Esophagus (tissue), 2 donors: ENCODE measurements around the gene EMID1. TPM values are rescaled to one million over a fixed set of nuclear protein-coding genes. Genes with fewer than 3 reads are reported as not detected.

Source experiments
- H3K27ac ChIP-seq, 2 donors: one replicate each; pipeline ENCODE4 v1.5.1; 2013; ENCODE audit warnings: low read depth in 2 of 2, mild to moderate bottlenecking in 2 of 2, inconsistent platforms in 1 of 2, low read length in 1 of 2, moderate library complexity in 1 of 2
- H3K27me3 ChIP-seq, 2 donors: one replicate each; pipeline ENCODE4 v1.6.1; 2013; ENCODE audit warnings: low read length in 2 of 2, control low read depth in 1 of 2, mild to moderate bottlenecking in 1 of 2; ENCODE audit not compliant: insufficient read depth in 2 of 2, control insufficient read depth in 1 of 2
- H3K36me3 ChIP-seq, 2 donors: one replicate each; pipeline ENCODE4 v1.6.1; 2013; ENCODE audit warnings: low read length in 1 of 2; ENCODE audit not compliant: control insufficient read depth in 2 of 2, insufficient read depth in 2 of 2
- H3K4me1 ChIP-seq, 2 donors: one replicate each; pipeline ENCODE4 v1.6.1; 2013; ENCODE audit warnings: low read length in 1 of 2; ENCODE audit not compliant: control insufficient read depth in 2 of 2, insufficient read depth in 2 of 2
- H3K4me3 ChIP-seq, 2 donors: one replicate each; pipeline ENCODE4 v1.5.1; 2013; ENCODE audit warnings: low read length in 2 of 2, mild to moderate bottlenecking in 2 of 2, low read depth in 1 of 2, moderate library complexity in 1 of 2
- H3K9me3 ChIP-seq, 2 donors: one replicate each; pipeline ENCODE4 v1.6.1; 2013; ENCODE audit warnings: mild to moderate bottlenecking in 2 of 2, low read depth in 1 of 2, low read length in 1 of 2, moderate library complexity in 1 of 2; ENCODE audit not compliant: control insufficient read depth in 2 of 2, insufficient read depth in 1 of 2
- WGBS, 2 donors: extraction: QIAGEN DNeasy Blood & Tissue Kit; methylation state at CpG; one replicate each; pipeline ENCODE4 v1.1.7; 2013; 5-methylcytosine and 5-hydroxymethylcytosine counted together
- polyA plus RNA-seq, 2 donors: library from polyadenylated mRNA; stranded (reverse); fragments of 200-250 nt; gene quantifications; one replicate each; pipeline ENCODE4 v1.2.3, GENCODE V29; 2013
- donor health status: healthy with polysubstance abuse.
- donor health status: Bipolar disorder and iron deficiency.

EMID1 gene
- polyA plus RNA-seq, 2 donors: 0.22 to 0.54 TPM

GRCh38 chr22:29257751-29258181, 52.1 kb downstream of the EMID1 start:
- Histone ChIP-seq H3K27ac (no peak overlapping the region), H3K4me1 (peaks cover 0 to 2% of the 10 kb centered on the region in 2 donors), H3K27me3 (no peaks in the 10 kb centered on the region), H3K4me3 (no peak overlapping the region), H3K9me3 (no peaks in the 10 kb centered on the region), H3K36me3 (peaks cover 0 to 17% of the 10 kb centered on the region in 2 donors)
- 71 to 75% methylated on average over 8 of the region's 8 CpGs for WGBS, 2 donors

- WGBS, 2 donors: 91 to 94% methylated on average over 14 to 17 of the region's 17 CpGs
- no peaks in the 10 kb centered on the region for H3K9me3 ChIP-seq
- no peaks in the 10 kb centered on the region for H3K27me3 ChIP-seq
- H3K36me3 ChIP-seq: peaks cover 0 to 19% of the 10 kb centered on the region in 2 donors
- H3K4me1 ChIP-seq: peaks cover 0 to 2% of the 10 kb centered on the region in 2 donors
- no peak overlapping the region for H3K4me3 ChIP-seq
- no peak overlapping the region for H3K27ac ChIP-seq
These were observed 52.9 kb downstream of the EMID1 start for GRCh38 chr22:29258407-29259252.

GRCh38 chr22:29259253-29259899, 53.7 kb downstream of the EMID1 start:
- no peak overlapping the region for H3K4me3 ChIP-seq
- peaks cover 0 to 26% of the 10 kb centered on the region in 2 donors for H3K36me3 ChIP-seq
- no peaks in the 10 kb centered on the region for H3K9me3 ChIP-seq
- H3K27ac ChIP-seq: no peak overlapping the region
- 78 to 80% methylated on average over 11 of the region's 11 CpGs for WGBS, 2 donors
- no peaks in the 10 kb centered on the region for H3K27me3 ChIP-seq
- H3K4me1 ChIP-seq: no peaks in the 10 kb centered on the region

- no peaks in the 10 kb centered on the region for H3K9me3 ChIP-seq
- H3K4me3 ChIP-seq: no peak overlapping the region
- H3K36me3 ChIP-seq: peaks cover 0 to 27% of the 10 kb centered on the region in 2 donors
- no peaks in the 10 kb centered on the region for H3K4me1 ChIP-seq
- WGBS, 2 donors: 90 to 94% methylated on average over 13 of the region's 13 CpGs
- H3K27ac ChIP-seq: no peak overlapping the region
- H3K27me3 ChIP-seq: no peaks in the 10 kb centered on the region
These were observed 54.4 kb downstream of the EMID1 start for GRCh38 chr22:29260031-29260560.

GRCh38 chr22:29260601-29261315, 55.1 kb downstream of the EMID1 start:
- H3K27me3 ChIP-seq: no peaks in the 10 kb centered on the region
- WGBS, 2 donors: 80 to 84% methylated on average over 15 to 17 of the region's 17 CpGs
- no peak overlapping the region for H3K4me3 ChIP-seq
- no peaks in the 10 kb centered on the region for H3K4me1 ChIP-seq
- peaks cover 0 to 32% of the 10 kb centered on the region in 2 donors for H3K36me3 ChIP-seq
- H3K27ac ChIP-seq: no peak overlapping the region
- H3K9me3 ChIP-seq: no peaks in the 10 kb centered on the region

GRCh38 chr22:29263791-29264276, 58.1 kb downstream of the EMID1 start:
- WGBS, 2 donors: 81 to 90% methylated on average over 14 of the region's 14 CpGs
- Histone ChIP-seq H3K4me3 (no peak overlapping the region), H3K27ac (no peak overlapping the region), H3K4me1 (peaks cover 4 to 9% of the 10 kb centered on the region in 2 donors), H3K9me3 (no peaks in the 10 kb centered on the region), H3K36me3 (peaks cover 0 to 28% of the 10 kb centered on the region in 2 donors), H3K27me3 (no peaks in the 10 kb centered on the region)

GRCh38 chr22:29265305-29265704, 59.6 kb downstream of the EMID1 start:
- H3K36me3 ChIP-seq: peaks cover 0 to 20% of the 10 kb centered on the region in 2 donors
- no peak overlapping the region for H3K27ac ChIP-seq
- WGBS, 2 donors: 88 to 93% methylated on average over 7 of the region's 7 CpGs
- H3K27me3 ChIP-seq: no peaks in the 10 kb centered on the region
- H3K9me3 ChIP-seq: no peaks in the 10 kb centered on the region
- no peak overlapping the region for H3K4me3 ChIP-seq
- peaks cover 4 to 15% of the 10 kb centered on the region in 2 donors for H3K4me1 ChIP-seq

- no peak overlapping the region for H3K27ac ChIP-seq
These were observed 60.2 kb downstream of the EMID1 start for GRCh38 chr22:29265929-29266328.

More at GRCh38 chr22:29265929-29266328, 60.2 kb downstream of the EMID1 start:
- peaks cover 4 to 16% of the 10 kb centered on the region in 2 donors for H3K4me1 ChIP-seq
- no peaks in the 10 kb centered on the region for H3K9me3 ChIP-seq
- peaks cover 0 to 17% of the 10 kb centered on the region in 2 donors for H3K36me3 ChIP-seq
- WGBS, 2 donors: 61 to 69% methylated on average over 4 of the region's 4 CpGs
- no peak overlapping the region for H3K4me3 ChIP-seq
- no peaks in the 10 kb centered on the region for H3K27me3 ChIP-seq
